Glomerular visceral epithelial cell (primary cell): ENCODE measurements around the gene LY6G5C.
A peak's percentile ranks its signal among the peaks of the same experiment; 100 is the strongest.

ENCODE experiments used
- DNase-seq: peaks from one replicate; pipeline ENCODE4 v3.0.0-alpha.2; 2016; ENCODE audit errors: extremely low spot score

The LY6G5C gene

DNA sequence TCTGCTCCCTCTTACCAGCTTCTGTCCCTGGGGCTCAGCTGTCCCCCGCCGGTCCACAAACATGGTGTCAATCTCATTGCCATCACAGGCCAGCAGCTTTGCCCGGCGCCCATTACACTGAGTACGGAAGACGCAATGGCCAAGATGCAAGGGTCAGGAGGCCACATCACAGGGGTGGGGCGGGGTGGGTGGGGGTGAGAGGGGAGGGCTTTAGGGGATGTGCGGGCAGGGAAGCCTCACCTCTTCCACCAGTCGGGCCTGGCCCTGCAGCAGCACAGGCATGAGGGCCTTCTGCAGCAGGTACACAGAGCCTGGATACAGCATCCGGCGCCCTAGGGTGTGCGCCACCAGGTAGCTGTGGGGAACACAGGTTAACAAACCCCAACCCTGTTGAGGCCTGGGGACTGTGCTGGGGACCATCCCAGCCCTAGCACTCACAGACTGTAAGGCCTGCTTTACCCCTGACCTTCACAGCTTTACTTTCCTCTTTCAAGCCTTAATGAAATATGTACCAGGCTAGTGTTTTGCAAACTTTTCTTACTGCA, 10.8 kb upstream of the LY6G5C start:
- no peak for DNase-seq

DNA sequence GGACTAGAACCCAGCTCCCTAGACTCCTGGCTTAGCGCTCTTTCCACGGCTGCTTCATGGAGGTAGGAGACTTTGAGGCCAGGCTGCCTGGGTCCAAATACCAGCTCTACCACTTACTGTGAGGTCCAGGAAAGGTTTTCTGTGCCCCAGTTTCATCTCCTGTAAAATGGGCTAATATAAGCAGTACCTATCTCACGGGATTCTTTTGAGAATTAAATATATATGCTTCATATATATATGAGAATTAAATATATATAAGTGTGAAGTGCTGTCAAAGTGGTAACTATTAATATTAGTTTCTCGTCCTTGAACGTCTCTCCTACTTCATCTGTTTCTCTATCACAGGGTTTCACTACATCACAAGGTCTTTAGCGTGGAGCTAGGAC, 10.2 kb upstream of the LY6G5C start:
- DNase-seq: no peak

- DNase-seq: no peak
Measured at GRCh38 chr6:31690231-31691077, 9.6 kb upstream of the LY6G5C start.

GRCh38 chr6:31689249-31690110, 8.6 kb upstream of the LY6G5C start:
- no peak for DNase-seq

DNA sequence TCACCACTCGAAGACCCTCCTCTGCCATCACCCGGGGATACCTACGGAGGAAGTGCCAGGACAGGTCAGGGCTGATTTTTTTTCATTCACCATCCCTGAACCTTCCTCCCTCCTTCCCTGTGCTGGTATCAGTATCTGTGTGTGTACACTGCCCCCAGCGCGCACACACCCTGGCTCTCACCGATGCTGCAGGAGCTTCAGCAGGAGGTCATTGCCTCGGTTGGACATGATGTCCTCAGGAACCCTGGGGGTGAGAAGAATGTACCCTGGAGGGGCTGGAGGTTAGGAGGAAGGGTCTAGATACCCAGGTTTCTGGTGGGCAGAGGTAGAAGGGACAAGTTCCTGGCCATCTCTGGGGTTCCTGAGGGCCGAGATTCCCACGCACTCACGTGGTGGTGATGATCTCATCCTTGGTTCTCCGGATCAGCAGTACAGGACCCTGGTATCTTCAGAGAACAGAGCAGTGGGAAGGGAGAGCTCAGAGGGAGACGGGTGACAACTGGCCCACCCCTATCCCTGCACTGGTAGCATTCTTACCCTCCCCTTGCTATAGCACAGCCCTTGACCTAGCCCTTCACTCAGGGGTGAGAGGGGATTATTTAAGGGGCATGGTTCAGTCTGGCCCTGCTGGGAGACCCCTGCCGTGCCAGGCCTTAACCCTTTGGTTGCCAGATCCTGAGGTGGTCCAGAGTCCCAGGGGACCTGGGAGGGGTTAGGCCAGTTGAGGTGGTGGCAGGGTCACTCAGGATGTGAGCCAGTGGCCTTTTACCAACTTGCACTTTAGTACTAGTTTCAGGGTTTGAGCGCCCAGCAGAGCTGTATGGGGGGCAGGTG, 7.2 kb upstream of the LY6G5C start:
- no peak for DNase-seq

DNA sequence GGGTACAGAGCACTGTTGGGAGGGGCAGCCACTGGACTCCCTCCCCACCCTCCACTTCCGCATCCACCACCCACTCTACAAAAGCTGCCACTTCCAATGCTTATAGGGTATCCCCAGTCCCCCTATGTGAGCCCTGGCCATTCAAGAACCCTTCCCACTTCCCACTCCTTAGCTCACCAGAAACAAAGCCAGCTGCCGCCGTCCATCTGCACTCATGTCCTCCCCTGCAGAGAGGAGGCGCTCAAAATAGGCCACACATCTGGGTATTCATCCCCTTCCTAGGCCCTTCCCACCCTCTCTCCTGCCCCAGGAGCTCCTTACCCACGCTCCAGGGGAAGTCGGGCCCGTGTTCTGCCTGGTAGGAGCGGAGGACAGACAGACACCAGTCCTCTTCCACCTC, 6.5 kb upstream of the LY6G5C start:
- DNase-seq: no peak

DNA sequence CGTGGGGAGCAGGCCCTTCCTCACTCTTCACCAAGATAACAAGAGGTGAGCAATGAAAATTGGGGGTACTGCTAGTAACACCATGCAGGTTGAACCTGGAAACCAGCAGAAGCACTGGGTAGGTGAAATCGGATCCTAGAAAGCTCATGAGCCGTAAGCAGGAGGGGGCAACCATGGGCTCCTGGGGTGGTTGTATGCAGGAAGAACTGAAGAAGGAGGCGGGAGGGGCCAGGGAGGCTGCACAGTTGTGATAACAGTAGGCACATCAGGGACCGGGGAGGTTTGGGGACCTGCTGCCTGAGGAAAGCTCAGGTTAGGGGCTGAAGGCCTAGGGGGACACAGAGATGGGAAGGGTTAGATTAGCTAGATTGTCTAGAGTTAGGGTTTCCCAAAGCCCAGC, 5.6 kb upstream of the LY6G5C start:
- no peak for DNase-seq

GRCh38 chr6:31683591-31683990, 2.7 kb upstream of the LY6G5C start:
- DNase-seq: no peak

DNA sequence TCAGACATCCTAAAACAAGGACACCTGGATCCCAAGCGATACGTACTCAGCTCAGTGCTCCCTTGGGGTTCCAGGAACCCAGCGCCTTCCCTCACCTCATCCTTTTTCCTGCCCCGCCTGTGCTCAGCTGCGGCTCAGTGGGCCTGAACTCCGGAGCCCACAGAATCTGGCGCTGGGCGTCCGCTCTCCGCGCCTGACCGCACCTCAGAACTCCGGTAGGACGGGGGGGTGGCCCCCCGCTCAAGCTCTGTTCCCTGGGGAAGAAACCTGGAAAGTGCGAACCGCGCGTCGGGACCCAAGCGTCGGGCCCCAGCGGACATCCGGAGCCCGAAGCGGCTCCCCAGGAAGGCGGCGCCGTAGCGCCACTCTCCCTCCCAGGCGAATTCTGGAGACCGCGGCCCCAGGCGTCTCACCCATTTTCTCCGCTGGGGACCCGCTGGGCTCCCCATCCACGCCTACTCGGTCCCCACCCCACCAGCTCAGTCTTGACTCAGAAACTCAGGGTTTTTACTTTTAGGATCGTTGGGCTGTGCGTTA, 336 bp upstream of the LY6G5C start:
- peak; percentile 83 for DNase-seq

DNA sequence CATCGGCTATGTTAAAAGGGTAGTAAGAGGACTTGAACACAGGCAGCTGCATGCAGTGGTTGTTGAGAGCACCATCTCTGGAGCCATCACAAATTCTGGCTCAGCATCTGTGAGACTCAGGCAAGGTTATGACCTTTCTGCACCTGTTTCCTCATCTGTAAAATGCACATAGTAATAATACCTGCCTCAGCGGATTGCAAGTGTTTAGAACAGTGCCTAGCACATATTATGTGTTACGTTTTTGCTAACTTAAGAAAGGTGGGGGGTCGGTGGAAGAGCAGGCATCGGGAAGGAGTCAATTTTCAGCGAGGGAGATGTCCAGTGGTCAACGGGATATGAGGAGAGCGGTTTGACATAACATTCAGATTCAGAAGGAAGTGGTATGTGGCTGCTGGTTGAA, 2.9 kb downstream of the LY6G5C start:
- no peak for DNase-seq

GRCh38 chr6:31676904-31677303, 4.0 kb downstream of the LY6G5C start:
- no peak for DNase-seq

DNA sequence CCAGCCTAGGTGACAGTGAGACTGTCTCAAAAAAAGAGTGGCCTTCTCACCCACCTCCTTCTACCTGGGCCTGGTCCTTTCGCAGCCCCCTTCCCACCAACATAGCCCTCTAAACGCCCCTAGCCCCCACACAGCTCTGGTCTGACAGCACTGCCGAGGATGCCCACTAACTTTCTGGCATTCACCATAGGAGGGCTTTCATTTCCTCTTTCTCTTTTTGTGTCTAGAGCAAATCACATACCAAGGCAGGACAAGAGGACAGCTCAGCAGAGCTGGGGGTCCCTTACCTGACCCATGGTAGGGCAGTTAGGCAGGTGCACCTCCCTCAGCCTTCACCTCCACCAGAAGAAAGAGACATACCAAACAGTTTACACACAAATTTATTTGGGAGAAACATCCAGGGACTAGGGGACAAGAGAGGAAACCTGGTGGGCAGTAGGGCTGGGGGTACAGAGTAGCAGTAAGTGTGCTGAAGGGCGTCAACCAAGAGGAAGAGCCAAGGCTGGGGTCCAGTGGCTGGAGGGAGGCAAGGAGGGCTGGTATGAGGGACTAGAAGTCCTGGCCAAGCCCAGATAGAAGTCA, 4.5 kb downstream of the LY6G5C start:
- DNase-seq: no peak

- no peak for DNase-seq
Measured at GRCh38 chr6:31669676-31670075, 11.2 kb downstream of the LY6G5C start, which contains the start of gene LY6G5B. TSS of gene LY6G5B (plus strand) at chr6:31669976. CDS start at chr6:31670951, 975 bp downstream.

GRCh38 chr6:31666337-31666965, 14.4 kb downstream of the LY6G5C start:
- no peak for DNase-seq

DNA sequence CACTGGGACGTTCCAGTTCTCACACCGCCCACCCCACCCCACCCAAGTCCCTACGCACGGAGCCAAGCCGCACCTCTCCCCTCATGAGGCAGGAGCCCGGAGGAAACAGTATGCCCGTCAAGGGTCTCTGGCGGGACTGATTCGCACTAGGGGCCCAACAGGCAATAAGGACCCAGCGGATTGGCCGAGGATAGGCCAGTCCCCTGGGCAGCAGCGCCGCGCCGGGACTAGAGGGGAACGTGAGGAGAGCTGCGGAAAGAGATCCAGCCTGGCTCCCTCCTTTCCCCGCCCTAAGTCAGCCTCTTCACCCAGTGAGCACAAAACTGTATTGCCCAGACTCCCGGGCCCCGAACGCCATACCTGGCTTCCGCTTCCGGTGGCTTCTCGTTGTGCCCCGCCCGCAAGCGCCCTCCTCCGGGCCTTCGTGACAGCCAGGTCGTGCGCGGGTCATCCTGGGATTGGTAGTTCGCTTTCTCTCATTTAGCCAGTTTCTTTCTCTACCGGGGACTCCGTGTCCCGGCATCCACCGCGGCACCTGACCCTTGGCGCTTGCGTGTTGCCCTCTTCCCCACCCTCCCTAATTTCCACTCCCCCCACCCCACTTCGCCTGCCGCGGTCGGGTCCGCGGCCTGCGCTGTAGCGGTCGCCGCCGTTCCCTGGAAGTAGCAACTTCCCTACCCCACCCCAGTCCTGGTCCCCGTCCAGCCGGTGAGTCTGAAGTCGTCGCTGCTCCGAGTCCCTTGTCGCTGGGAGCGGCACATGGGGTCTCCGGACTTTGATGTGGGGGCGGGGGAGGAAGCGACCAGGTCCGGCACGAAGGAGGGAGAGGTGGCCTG, 15.1 kb downstream of the LY6G5C start, which contains the start of gene CSNK2B:
Gene CSNK2B, plus strand, starts transcription at position 580 of the 836 bp plus-strand sequence. CDS start 752 bp downstream, outside the sequence.
- DNase-seq: peak; percentile 97

DNA sequence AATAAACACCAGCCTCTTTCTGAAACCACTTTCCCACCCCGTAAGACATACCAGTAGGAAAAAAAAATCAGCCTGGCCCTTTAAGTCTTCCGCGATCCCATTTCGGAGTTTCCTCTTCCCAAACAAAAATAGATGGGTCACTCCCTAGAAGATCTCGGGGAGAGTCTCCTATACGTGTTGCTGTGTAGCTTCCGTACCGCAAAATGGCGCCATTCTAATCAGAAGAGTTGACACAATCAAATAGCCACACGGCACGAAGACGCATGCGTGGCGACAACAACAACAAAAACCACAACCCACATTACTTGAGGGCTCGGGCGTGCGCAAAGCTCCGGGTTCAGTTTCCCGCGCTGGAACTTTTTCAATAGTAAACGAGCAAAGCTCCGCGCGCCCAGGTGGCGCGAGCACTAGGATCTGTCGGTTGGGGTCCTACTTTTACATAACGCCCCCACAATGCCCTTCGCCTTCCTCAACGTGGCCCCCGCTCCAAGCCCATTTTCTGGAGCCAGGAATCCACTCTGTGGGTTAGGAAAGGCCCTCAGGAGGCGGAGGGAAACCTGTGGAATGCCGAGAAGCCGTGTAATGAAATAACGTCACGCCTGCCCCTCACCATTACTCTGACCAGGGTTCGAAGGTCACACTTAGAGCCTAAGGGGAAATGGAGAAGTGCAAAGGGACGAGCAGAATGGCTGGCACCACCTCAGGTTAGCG, 15.9 kb downstream of the LY6G5C start, which contains the start of gene GPANK1:
Gene GPANK1, minus strand, starts transcription at position 208 of the 711 bp plus-strand sequence. CDS start 519 bp downstream, outside the sequence.
- peak; percentile 86 for DNase-seq

- DNase-seq: peak; percentile 81
Measured at GRCh38 chr6:31663961-31664789, 16.7 kb downstream of the LY6G5C start.
